ENCODE measurements around the gene HMGCS2.
"Not testable (repeated sequence)": the region's sequence is repeated elsewhere in the genome, so short reads cannot be mapped to it uniquely, and the experiment has no call there.

HMGCS2 gene

GRCh38 chr1:119787776-119788175 is 19.1 kb upstream of the HMGCS2 start:
- DNase-seq = no peak

GRCh38 chr1:119786473-119787050 is 17.9 kb upstream of the HMGCS2 start:
- not testable (repeated sequence) for DNase-seq

GRCh38 chr1:119786046-119786445 is 17.3 kb upstream of the HMGCS2 start:
- DNase-seq = not testable (repeated sequence)

GRCh38 chr1:119784191-119784781 is 15.6 kb upstream of the HMGCS2 start:
- no peak for DNase-seq

GRCh38 chr1:119783354-119784185 is 14.9 kb upstream of the HMGCS2 start:
- DNase-seq = no peak

- no peak for DNase-seq
Measured at GRCh38 chr1:119782631-119783325, 14.1 kb upstream of the HMGCS2 start.

- DNase-seq = no peak
Measured at GRCh38 chr1:119781434-119782210, 12.9 kb upstream of the HMGCS2 start.

- no peak for DNase-seq
Measured at GRCh38 chr1:119779869-119780356, 11.2 kb upstream of the HMGCS2 start.

GRCh38 chr1:119778886-119779560 is 10.3 kb upstream of the HMGCS2 start:
- DNase-seq = no peak

- no peak for DNase-seq
Measured at GRCh38 chr1:119778359-119778758, 9.7 kb upstream of the HMGCS2 start.

GRCh38 chr1:119774746-119775490 is 6.2 kb upstream of the HMGCS2 start:
- DNase-seq = no peak

GRCh38 chr1:119773711-119774241 is 5.1 kb upstream of the HMGCS2 start:
- DNase-seq = no peak

- no peak for DNase-seq
Measured at GRCh38 chr1:119772298-119772697, 3.6 kb upstream of the HMGCS2 start.

GRCh38 chr1:119771770-119772169 is 3.1 kb upstream of the HMGCS2 start:
- no peak for DNase-seq

GRCh38 chr1:119771016-119771415 is 2.3 kb upstream of the HMGCS2 start:
- no peak for DNase-seq

- no peak for DNase-seq
Measured at GRCh38 chr1:119767486-119767885, 1.2 kb downstream of the HMGCS2 start.

- DNase-seq = no peak
Measured at GRCh38 chr1:119766374-119766794, 2.3 kb downstream of the HMGCS2 start.

- DNase-seq = no peak
Measured at GRCh38 chr1:119764220-119764619, 4.5 kb downstream of the HMGCS2 start.

GRCh38 chr1:119762953-119763352 is 5.8 kb downstream of the HMGCS2 start:
- no peak for DNase-seq

- no peak for DNase-seq
Measured at GRCh38 chr1:119762409-119762808, 6.3 kb downstream of the HMGCS2 start.

GRCh38 chr1:119758584-119758983 is 10.1 kb downstream of the HMGCS2 start:
- no peak for DNase-seq
